Right atrium auricular region (tissue), 2 donors: ENCODE data around the gene COX15. TPM values are rescaled to one million over a fixed set of nuclear protein-coding genes. Genes with fewer than 3 reads are reported as not detected.

Experiments
- DNase-seq: peaks from one replicate; pipeline ENCODE4 v3.0.0-alpha.2; 2019; ENCODE audit warnings: low spot score
- H3K27ac ChIP-seq, 2 donors: fragments of 200-600 bp; sonication (generic); 1 replicate in 1 of 2; 2 replicates in 1 of 2; pipeline ENCODE4 v1.5.1; 2016 to 2019
- H3K27me3 ChIP-seq, 2 donors: fragments of 200-600 bp; sonication (generic); one replicate each; pipeline versions ENCODE4 v1.5.1 to v1.6.0; 2017 to 2019
- H3K36me3 ChIP-seq: fragments of 200-600 bp; sonication (generic); one replicate; pipeline ENCODE4 v1.5.1; 2016
- H3K4me1 ChIP-seq, 2 donors: fragments of 200-600 bp; sonication (generic); one replicate each; pipeline versions ENCODE4 v1.5.1 to v1.6.0; 2017 to 2019
- H3K4me3 ChIP-seq, 2 donors: fragments of 200-600 bp; sonication (generic); 1 replicate in 1 of 2; 2 replicates in 1 of 2; pipeline ENCODE4 v1.5.1; 2017 to 2019; ENCODE audit warnings: mild to moderate bottlenecking in 1 of 2, moderate library complexity in 1 of 2
- H3K9me3 ChIP-seq, 2 donors: fragments of 200-600 bp; sonication (generic); one replicate each; pipeline ENCODE4 v1.5.1; 2019
- CTCF ChIP-seq, 2 donors: fragments of 200-600 bp; sonication (generic); IDR thresholded peaks; one replicate each; pipeline ENCODE4 v1.5.1; 2019; ENCODE audit warnings: antibody characterized with exemption in 2 of 2
- total RNA-seq, 2 donors: library from RNA; depleted of rRNA; stranded (reverse); fragments of >200 nt; gene quantifications; one replicate each; pipeline ENCODE4 v1.1.0, GENCODE V29; 2016

The COX15 gene
- total RNA-seq: 10 to 100 TPM; 18.4 to 26.4 TPM

- no peak for TF ChIP-seq CTCF (IDR thresholded peaks at IDR 0.05)
- Histone ChIP-seq H3K4me3 (peak within 1 kb of the TSS; percentile 64 to 96), H3K27me3 (no peaks in the 10 kb centered on the region), H3K36me3 (peaks cover 13% of the 10 kb centered on the region), H3K9me3 (no peaks in the 10 kb centered on the region), H3K4me1 (peaks cover 0 to 22% of the 10 kb centered on the region in 2 donors), H3K27ac (peak within 1 kb of the TSS; percentile 96 to 97)
- DNase-seq: peak; percentile 96
Measured at GRCh38 chr10:99732033-99732842, at the start of gene COX15, which contains the start of gene CUTC. TSS of gene COX15 (minus strand) at chr10:99732127. CDS start at chr10:99732049, 78 bp downstream. TSS of gene CUTC (plus strand) at chr10:99732234. CDS start at chr10:99732349, 115 bp downstream.

GRCh38 chr10:99779335-99779734, 47.4 kb upstream of the COX15 start:
- no peaks in the 10 kb centered on the region for H3K9me3 ChIP-seq
- H3K4me1 ChIP-seq: no peaks in the 10 kb centered on the region
- TF ChIP-seq CTCF (IDR thresholded peaks at IDR 0.05): no peak
- H3K36me3 ChIP-seq: no peaks in the 10 kb centered on the region
- H3K4me3 ChIP-seq: no peak overlapping the region
- H3K27ac ChIP-seq: no peak overlapping the region
- no peaks in the 10 kb centered on the region for H3K27me3 ChIP-seq
- DNase-seq: no peak

GRCh38 chr10:99777918-99778714, 46.2 kb upstream of the COX15 start:
- Histone ChIP-seq H3K27me3 (no peaks in the 10 kb centered on the region), H3K4me1 (no peaks in the 10 kb centered on the region), H3K36me3 (no peaks in the 10 kb centered on the region), H3K9me3 (no peaks in the 10 kb centered on the region), H3K4me3 (no peak overlapping the region), H3K27ac (no peak overlapping the region)
- DNase-seq: no peak
- TF ChIP-seq CTCF (IDR thresholded peaks at IDR 0.05): no peak

- no peak overlapping the region for H3K4me3 ChIP-seq
- TF ChIP-seq CTCF (IDR thresholded peaks at IDR 0.05): no peak
- H3K27me3 ChIP-seq: no peaks in the 10 kb centered on the region
- H3K36me3 ChIP-seq: no peaks in the 10 kb centered on the region
- no peak for DNase-seq
- H3K4me1 ChIP-seq: no peaks in the 10 kb centered on the region
- no peaks in the 10 kb centered on the region for H3K9me3 ChIP-seq
- no peak overlapping the region for H3K27ac ChIP-seq
Measured at GRCh38 chr10:99775850-99776249, 43.9 kb upstream of the COX15 start.

- H3K36me3 ChIP-seq: no peaks in the 10 kb centered on the region
- TF ChIP-seq CTCF (IDR thresholded peaks at IDR 0.05): no peak
- no peaks in the 10 kb centered on the region for H3K27me3 ChIP-seq
- H3K4me1 ChIP-seq: no peaks in the 10 kb centered on the region
- H3K9me3 ChIP-seq: no peaks in the 10 kb centered on the region
- H3K27ac ChIP-seq: no peak overlapping the region
- H3K4me3 ChIP-seq: no peak overlapping the region
- no peak for DNase-seq
Measured at GRCh38 chr10:99770408-99771045, 38.6 kb upstream of the COX15 start.
